ENCODE results near the gene JTB.
"Not testable (repeated sequence)": the region's sequence is repeated elsewhere in the genome, so short reads cannot be mapped to it uniquely, and the experiment has no call there.

JTB gene

DNA sequence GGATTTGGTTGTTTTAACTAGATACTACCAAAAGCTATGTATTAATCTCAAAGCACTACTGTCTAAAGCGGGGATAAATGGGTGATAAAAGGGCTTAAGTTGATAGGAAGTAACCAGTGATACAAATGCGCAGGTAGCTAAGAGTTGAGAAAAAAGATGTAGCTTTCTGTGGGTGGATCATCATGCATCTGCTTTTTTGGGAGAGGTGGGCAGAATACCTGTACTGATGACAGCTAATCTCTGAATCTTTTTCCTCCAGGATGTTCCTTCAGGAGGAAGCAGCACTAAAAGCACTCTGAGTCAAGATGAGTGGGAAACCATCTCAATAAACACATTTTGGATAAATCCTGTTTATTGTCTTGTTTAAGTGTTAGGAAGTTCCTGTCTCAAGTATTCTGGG, 14.3 kb upstream of the JTB start:
- Histone ChIP-seq H3K9ac (ENCODE audit: low read depth, low read length) (peak overlapping the region; percentile 96), H3K27me3 (ENCODE audit: control insufficient read depth, insufficient read depth, low read length) (no peaks in the 10 kb centered on the region), H3K4me2 (ENCODE audit: low read length) (peak overlapping the region; percentile 93), H3K36me3 (ENCODE audit: insufficient read depth, low read length) (peaks cover 34% of the 10 kb centered on the region), H3K4me1 (ENCODE audit: control insufficient read depth, insufficient read depth, low read length) (peaks cover 12% of the 10 kb centered on the region), H3K4me3 (ENCODE audit: low read length) (peak overlapping the region; percentile 89), H3K9me3 (replicated peaks; ENCODE audit: low read length) (no peaks in the 10 kb centered on the region)

DNA sequence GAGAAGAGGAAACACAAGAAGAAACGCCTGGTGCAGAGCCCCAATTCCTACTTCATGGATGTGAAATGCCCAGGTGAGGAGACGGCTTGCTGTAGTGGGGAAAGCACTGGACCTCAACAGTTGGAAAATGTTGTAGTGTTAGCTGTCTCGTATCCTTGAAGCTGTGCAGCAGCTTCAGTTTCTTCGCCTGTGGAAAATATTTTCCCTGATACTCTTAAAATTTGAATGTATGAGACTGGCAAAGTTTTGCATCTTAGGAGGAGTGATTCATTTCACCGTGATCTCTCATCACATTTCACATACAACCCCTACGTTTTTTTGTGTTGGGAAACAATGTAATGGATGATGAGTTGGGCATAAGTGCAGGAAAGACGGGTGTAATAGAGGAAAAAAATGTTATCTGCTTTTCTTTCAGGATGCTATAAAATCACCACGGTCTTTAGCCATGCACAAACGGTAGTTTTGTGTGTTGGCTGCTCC, 13.7 kb upstream of the JTB start:
- Histone ChIP-seq H3K4me2 (ENCODE audit: low read length) (peak overlapping the region; percentile 93), H3K36me3 (ENCODE audit: insufficient read depth, low read length) (peaks cover 34% of the 10 kb centered on the region), H3K27me3 (ENCODE audit: control insufficient read depth, insufficient read depth, low read length) (no peaks in the 10 kb centered on the region), H3K9ac (ENCODE audit: low read depth, low read length) (peak overlapping the region; percentile 96), H3K4me3 (ENCODE audit: low read length) (peak overlapping the region; percentile 89), H3K4me1 (ENCODE audit: control insufficient read depth, insufficient read depth, low read length) (peaks cover 17% of the 10 kb centered on the region), H3K9me3 (replicated peaks; ENCODE audit: low read length) (no peaks in the 10 kb centered on the region)

DNA sequence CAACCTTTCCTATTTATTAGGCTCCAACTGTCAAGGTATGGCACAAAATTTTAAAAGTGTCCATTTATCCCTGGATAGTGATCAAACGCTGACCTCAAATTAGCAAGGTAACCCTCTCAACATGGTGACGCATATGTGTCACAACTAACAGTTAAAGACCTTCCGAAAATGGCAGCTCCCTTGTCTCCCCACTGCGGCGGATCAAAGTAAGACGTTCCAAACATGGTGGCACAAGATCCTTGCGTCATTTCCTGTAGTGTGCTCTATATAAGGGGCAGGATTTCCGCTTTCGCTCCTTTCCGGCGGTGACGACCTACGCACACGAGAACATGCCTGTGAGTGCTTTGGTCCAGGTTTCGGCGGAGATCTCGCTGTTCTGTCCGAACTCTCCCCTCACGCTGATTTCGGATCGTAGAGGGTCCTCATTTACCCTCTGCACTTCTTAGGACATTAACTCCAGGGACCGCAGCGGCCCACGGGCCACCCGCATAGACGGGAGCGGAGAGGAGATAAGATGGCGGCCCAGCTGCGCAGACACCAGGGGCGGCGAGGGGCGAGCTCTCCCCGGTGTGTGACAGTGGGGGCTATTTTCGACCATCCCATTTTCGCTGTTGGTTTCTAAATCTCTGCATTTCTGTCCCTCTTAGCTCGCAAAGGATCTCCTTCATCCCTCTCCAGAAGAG, 13.1 kb upstream of the JTB start, which contains the start of gene RPS27:
Gene RPS27 (plus strand): TSS at position 295 of the 683 bp plus-strand sequence. CDS start 35 bp downstream, at position 330.
- Histone ChIP-seq H3K27me3 (ENCODE audit: control insufficient read depth, insufficient read depth, low read length) (no peaks in the 10 kb centered on the region), H3K9ac (ENCODE audit: low read depth, low read length) (peak within 1 kb of the TSS; percentile 96), H3K4me2 (ENCODE audit: low read length) (peak within 1 kb of the TSS; percentile 93), H3K9me3 (replicated peaks; ENCODE audit: low read length) (no peaks in the 10 kb centered on the region), H3K4me3 (ENCODE audit: low read length) (peak within 1 kb of the TSS; percentile 89), H3K36me3 (ENCODE audit: insufficient read depth, low read length) (peaks cover 33% of the 10 kb centered on the region), H3K4me1 (ENCODE audit: control insufficient read depth, insufficient read depth, low read length) (peaks cover 17% of the 10 kb centered on the region)

DNA sequence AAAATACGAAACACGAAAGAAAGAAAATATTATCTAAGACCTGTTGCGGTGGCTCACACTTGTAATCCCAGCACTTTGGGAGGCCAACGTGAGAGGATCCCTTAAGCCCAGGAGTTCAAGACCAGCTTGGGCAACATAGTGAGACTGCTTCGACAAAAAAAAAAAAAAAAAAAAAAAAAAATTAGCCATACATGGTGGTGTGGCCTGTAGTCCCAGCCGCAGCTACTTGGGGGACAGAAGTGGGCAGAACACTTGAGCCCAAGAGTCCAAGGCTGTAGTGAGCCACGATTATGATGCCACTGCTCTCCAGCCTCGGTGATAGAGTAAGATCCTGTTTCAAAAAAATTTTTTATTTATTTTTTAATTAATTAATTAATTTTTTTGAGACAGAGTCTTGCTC, 10.1 kb upstream of the JTB start:
- peaks cover 23% of the 10 kb centered on the region for H3K36me3 ChIP-seq (ENCODE audit: insufficient read depth, low read length)
- no peak overlapping the region for H3K9ac ChIP-seq (ENCODE audit: low read depth, low read length)
- no peak overlapping the region for H3K4me2 ChIP-seq (ENCODE audit: low read length)
- peaks cover 27% of the 10 kb centered on the region for H3K4me1 ChIP-seq (ENCODE audit: control insufficient read depth, insufficient read depth, low read length)
- no peak overlapping the region for H3K4me3 ChIP-seq (ENCODE audit: low read length)
- no peaks in the 10 kb centered on the region for H3K9me3 ChIP-seq (replicated peaks; ENCODE audit: low read length)
- no peaks in the 10 kb centered on the region for H3K27me3 ChIP-seq (ENCODE audit: control insufficient read depth, insufficient read depth, low read length)

GRCh38 chr1:153985941-153986761, 8.7 kb upstream of the JTB start, which contains the start of gene RAB13:
TSS of gene RAB13 (minus strand) at chr1:153986339. CDS start at chr1:153986236, 103 bp downstream.
- no peaks in the 10 kb centered on the region for H3K9me3 ChIP-seq (replicated peaks; ENCODE audit: low read length)
- peaks cover 20% of the 10 kb centered on the region for H3K4me1 ChIP-seq (ENCODE audit: control insufficient read depth, insufficient read depth, low read length)
- peak within 1 kb of the TSS; percentile 94 for H3K4me2 ChIP-seq (ENCODE audit: low read length)
- H3K9ac ChIP-seq (ENCODE audit: low read depth, low read length): peak within 1 kb of the TSS; percentile 87
- H3K36me3 ChIP-seq (ENCODE audit: insufficient read depth, low read length): peaks cover 20% of the 10 kb centered on the region
- no peaks in the 10 kb centered on the region for H3K27me3 ChIP-seq (ENCODE audit: control insufficient read depth, insufficient read depth, low read length)
- peak within 1 kb of the TSS; percentile 81 for H3K4me3 ChIP-seq (ENCODE audit: low read length)

DNA sequence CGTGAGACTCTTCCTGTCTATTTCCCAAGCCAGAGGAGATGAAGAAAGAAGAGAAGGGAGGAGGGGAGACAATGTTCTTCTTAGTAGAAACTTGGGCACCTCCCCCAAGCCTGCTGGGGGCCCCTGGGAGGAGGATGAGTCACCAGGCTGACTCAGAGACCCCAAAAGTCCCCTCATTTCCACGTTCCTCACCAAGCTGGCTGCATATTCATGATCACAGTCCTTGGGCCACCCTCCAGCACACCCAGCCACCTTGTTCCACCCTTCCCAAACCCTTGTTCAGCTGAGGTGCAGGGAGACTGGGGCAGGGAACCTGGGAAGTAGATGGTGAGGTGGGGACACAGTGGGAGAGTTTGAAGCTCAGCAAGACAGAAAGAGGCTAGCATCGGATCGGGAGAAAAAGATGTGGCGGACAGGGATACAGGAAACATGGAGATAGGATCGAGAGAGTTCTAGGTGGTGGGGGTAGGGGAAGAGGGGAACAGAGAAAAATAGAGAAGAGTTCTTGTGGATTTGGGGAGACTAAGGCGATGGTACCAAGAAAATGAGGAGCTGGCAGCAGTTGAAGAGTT, 8.0 kb upstream of the JTB start:
- H3K27me3 ChIP-seq (ENCODE audit: control insufficient read depth, insufficient read depth, low read length): no peaks in the 10 kb centered on the region
- H3K4me1 ChIP-seq (ENCODE audit: control insufficient read depth, insufficient read depth, low read length): peaks cover 20% of the 10 kb centered on the region
- H3K36me3 ChIP-seq (ENCODE audit: insufficient read depth, low read length): peaks cover 21% of the 10 kb centered on the region
- H3K4me2 ChIP-seq (ENCODE audit: low read length): peak overlapping the region; percentile 94
- peak overlapping the region; percentile 79 for H3K9ac ChIP-seq (ENCODE audit: low read depth, low read length)
- H3K4me3 ChIP-seq (ENCODE audit: low read length): peak overlapping the region; percentile 81
- no peaks in the 10 kb centered on the region for H3K9me3 ChIP-seq (replicated peaks; ENCODE audit: low read length)

- Histone ChIP-seq H3K9me3 (replicated peaks; ENCODE audit: low read length) (no peaks in the 10 kb centered on the region), H3K36me3 (ENCODE audit: insufficient read depth, low read length) (peaks cover 21% of the 10 kb centered on the region), H3K4me2 (ENCODE audit: low read length) (peak overlapping the region; percentile 94), H3K27me3 (ENCODE audit: control insufficient read depth, insufficient read depth, low read length) (no peaks in the 10 kb centered on the region), H3K4me3 (ENCODE audit: low read length) (peak overlapping the region; percentile 81), H3K4me1 (ENCODE audit: control insufficient read depth, insufficient read depth, low read length) (peaks cover 18% of the 10 kb centered on the region), H3K9ac (ENCODE audit: low read depth, low read length) (no peak overlapping the region)
Observed at GRCh38 chr1:153984123-153984894, 6.8 kb upstream of the JTB start.

DNA sequence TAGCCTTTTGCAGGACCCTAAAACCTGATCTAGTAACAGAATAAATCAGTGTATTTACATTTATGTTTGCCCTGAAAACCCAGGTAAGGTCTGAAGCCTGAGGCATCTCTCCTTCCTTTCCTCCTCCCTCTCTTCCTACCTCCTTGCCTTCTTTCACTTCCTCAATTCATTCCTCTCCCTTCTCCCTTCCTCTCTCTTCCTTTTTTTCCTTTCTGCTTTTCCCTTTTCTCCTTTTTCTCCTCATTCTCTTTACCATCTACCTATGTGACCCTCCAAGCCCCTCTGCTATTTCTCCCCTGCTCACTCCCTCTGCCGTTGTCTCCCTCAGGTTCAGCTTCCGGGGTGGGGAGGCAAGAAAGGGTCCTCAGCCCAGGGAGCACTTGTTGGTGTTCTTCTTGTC, 4.3 kb upstream of the JTB start:
- Histone ChIP-seq H3K36me3 (ENCODE audit: insufficient read depth, low read length) (peaks cover 27% of the 10 kb centered on the region), H3K4me1 (ENCODE audit: control insufficient read depth, insufficient read depth, low read length) (peaks cover 20% of the 10 kb centered on the region)
- H3K27me3 ChIP-seq (ENCODE audit: control insufficient read depth, insufficient read depth, low read length); H3K4me2 ChIP-seq (ENCODE audit: low read length); H3K9ac ChIP-seq (ENCODE audit: low read depth, low read length); H3K4me3 ChIP-seq (ENCODE audit: low read length); H3K9me3 ChIP-seq (replicated peaks; ENCODE audit: low read length): not testable (repeated sequence)

DNA sequence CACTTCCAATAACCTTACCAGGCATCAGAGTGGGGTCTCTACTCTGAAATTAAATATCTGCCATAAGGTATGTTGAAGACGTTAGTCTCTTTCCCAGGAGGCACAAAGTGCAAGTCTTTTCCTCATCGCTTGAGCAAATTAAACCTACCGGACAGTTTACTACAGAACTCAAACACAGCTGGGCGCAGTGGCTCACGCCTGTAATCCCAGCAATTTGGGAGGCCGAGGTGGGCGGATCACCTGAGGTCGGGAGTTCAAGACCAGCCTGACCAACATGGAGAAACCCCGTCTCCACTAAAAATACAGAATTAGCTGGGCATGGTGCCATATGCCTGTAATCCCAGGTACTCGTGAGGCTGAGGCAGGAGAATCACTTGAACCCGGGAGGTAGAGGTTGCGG, 1.6 kb upstream of the JTB start:
- not testable (repeated sequence) for H3K27me3 ChIP-seq (ENCODE audit: control insufficient read depth, insufficient read depth, low read length)

DNA sequence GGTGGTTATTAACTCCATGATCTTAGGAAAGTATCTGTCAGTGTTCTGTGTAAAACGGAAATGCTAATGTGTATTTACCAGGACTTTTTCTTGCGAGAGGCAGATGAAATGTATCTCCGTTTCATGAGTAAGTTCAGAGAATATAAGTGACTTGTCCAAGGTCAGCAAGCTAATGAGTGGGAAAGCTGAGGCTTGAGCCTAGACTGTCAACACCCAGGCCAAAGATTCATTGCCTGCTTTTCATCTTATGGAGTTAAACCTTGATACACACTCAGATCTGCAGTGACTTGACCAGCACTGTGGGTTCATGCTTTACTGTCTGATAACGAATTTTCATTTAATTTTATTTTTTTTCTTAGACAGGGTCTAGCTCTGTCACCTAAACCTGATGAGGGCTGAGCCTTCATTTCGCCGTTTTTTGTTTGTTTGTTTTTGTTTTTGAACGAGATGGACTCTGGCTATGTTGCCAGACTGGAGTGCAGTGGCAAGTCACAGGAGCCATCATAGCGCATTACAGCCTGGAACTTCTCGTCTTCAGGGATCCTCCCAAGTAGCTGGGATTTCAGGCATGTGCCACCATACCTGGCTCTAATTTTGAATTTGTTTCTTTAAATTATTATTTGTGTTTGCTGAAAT, 918 bp upstream of the JTB start:
- Histone ChIP-seq H3K27me3 (ENCODE audit: control insufficient read depth, insufficient read depth, low read length) (no peaks in the 10 kb centered on the region), H3K4me2 (ENCODE audit: low read length) (peak overlapping the region; percentile 91), H3K9me3 (replicated peaks; ENCODE audit: low read length) (no peaks in the 10 kb centered on the region), H3K4me1 (ENCODE audit: control insufficient read depth, insufficient read depth, low read length) (peaks cover 15% of the 10 kb centered on the region), H3K36me3 (ENCODE audit: insufficient read depth, low read length) (peaks cover 45% of the 10 kb centered on the region), H3K9ac (ENCODE audit: low read depth, low read length) (peak overlapping the region; percentile 92), H3K4me3 (ENCODE audit: low read length) (peak overlapping the region; percentile 87)

More for the DNA sequence above, 1.6 kb upstream of the JTB start:
- H3K9ac ChIP-seq (ENCODE audit: low read depth, low read length); H3K4me2 ChIP-seq (ENCODE audit: low read length); H3K4me3 ChIP-seq (ENCODE audit: low read length); H3K9me3 ChIP-seq (replicated peaks; ENCODE audit: low read length): not testable (repeated sequence)
- peaks cover 43% of the 10 kb centered on the region for H3K36me3 ChIP-seq (ENCODE audit: insufficient read depth, low read length)
- H3K4me1 ChIP-seq (ENCODE audit: control insufficient read depth, insufficient read depth, low read length): peaks cover 16% of the 10 kb centered on the region

Data from skeletal muscle satellite cell (primary cell).